PC-3 (cell line): Measurements from ENCODE around the gene IRAK3.

Experiments
- EZH2 ChIP-seq: fragments of 300-600 bp; sonication (generic); IDR thresholded peaks from one replicate; pipeline ENCODE4 v1.6.1; 2017; ENCODE audit warnings: antibody characterized with exemption, mild to moderate bottlenecking, low read length; ENCODE audit not compliant: unreplicated experiment
- EZH2phosphoT487 ChIP-seq: fragments of 300-600 bp; sonication (generic); IDR thresholded peaks from 2 replicates; pipeline ENCODE4 v1.6.1; 2018; ENCODE audit warnings: mild to moderate bottlenecking, antibody characterized with exemption, low read length, borderline replicate concordance
- TF ChIP-seq, protein P1 (sequence below): fragments of 300-600 bp; sonication (generic); conservative IDR thresholded peaks from 2 replicates; pipeline ENCODE4 v1.5.1; 2017; ENCODE audit warnings: antibody characterized with exemption, low read depth, mild to moderate bottlenecking, low read length

DNA sequence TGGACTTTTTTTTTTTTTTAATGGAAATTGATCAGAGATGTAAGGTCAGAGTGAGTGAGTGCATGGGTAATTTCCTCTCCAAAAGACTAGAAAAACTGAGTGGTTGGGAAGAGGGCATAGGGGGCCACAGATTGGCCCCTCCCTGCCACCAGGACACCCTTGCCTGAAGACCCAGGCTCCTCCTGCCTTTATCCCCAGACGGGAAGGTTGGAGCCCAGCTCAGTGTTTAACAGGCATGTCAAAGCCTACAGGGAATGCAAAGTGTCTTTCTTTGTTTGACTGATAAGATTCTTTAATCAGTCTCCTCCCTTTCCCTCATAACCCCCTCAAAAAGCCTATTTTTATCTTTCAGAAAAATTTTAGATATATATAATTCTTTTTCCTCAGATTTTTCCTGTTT is 50.3 kb downstream of the IRAK3 start:
- no peak for TF ChIP-seq EZH2
- TF ChIP-seq, protein P1, sequence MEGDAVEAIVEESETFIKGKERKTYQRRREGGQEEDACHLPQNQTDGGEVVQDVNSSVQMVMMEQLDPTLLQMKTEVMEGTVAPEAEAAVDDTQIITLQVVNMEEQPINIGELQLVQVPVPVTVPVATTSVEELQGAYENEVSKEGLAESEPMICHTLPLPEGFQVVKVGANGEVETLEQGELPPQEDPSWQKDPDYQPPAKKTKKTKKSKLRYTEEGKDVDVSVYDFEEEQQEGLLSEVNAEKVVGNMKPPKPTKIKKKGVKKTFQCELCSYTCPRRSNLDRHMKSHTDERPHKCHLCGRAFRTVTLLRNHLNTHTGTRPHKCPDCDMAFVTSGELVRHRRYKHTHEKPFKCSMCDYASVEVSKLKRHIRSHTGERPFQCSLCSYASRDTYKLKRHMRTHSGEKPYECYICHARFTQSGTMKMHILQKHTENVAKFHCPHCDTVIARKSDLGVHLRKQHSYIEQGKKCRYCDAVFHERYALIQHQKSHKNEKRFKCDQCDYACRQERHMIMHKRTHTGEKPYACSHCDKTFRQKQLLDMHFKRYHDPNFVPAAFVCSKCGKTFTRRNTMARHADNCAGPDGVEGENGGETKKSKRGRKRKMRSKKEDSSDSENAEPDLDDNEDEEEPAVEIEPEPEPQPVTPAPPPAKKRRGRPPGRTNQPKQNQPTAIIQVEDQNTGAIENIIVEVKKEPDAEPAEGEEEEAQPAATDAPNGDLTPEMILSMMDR, result no peak
- TF ChIP-seq EZH2phosphoT487, result no peak
